GM12892 (cell line): ENCODE results near the gene DCC.

ENCODE experiments used
- POLR2A ChIP-seq: IDR thresholded peaks from 2 replicates; pipeline ENCODE4 v1.6.1; 2011; ENCODE audit warnings: low read depth, low read length, control low read depth
- POLR2AphosphoS5 ChIP-seq: IDR thresholded peaks from 2 replicates; pipeline ENCODE4 v1.6.1; 2011; ENCODE audit warnings: low read depth, low read length, control low read depth

DNA sequence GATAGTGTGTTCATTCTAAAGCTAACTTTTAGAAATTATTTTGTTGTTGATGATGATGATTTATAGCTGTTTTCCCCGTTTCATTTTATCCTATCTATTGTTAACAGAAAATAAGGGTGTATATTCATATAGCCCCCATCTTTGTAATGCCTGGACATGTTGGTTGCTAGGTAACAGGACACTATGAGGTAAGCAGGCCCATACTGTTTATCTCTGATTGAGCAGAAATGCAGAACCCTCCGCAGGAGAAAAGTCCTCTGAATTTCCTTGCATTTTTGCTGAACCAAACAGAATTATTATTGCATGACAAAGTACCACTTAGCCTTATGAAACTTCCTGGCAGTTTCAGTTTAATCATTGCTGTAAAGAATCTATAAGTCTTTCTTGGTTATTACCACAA, 339.4 kb downstream of the DCC start:
- TF ChIP-seq POLR2AphosphoS5 (no peak), POLR2A (no peak)
